Measurements from ENCODE around the gene OSM.

OSM gene

GRCh38 chr22:30285176-30285845 lies 18.7 kb upstream of the OSM start:
- DNase-seq, result no peak

- DNase-seq, result no peak
Measured at GRCh38 chr22:30284666-30285065, 18.0 kb upstream of the OSM start.

GRCh38 chr22:30284172-30284571 lies 17.5 kb upstream of the OSM start:
- DNase-seq, result no peak

- no peak for DNase-seq
Measured at GRCh38 chr22:30283342-30283741, 16.7 kb upstream of the OSM start.

GRCh38 chr22:30282616-30283046 lies 16.0 kb upstream of the OSM start:
- peak in 1 of 2 donors; percentile 7 for DNase-seq

GRCh38 chr22:30280505-30280904 lies 13.9 kb upstream of the OSM start:
- DNase-seq, result no peak

GRCh38 chr22:30279932-30280331 lies 13.3 kb upstream of the OSM start:
- DNase-seq, result no peak

GRCh38 chr22:30279046-30279788 lies 12.6 kb upstream of the OSM start:
- peak; percentile 16 to 57 for DNase-seq

- peak in 1 of 2 donors; percentile 91 for DNase-seq
Measured at GRCh38 chr22:30277547-30278344, 11.1 kb upstream of the OSM start.

GRCh38 chr22:30276039-30276438 lies 9.4 kb upstream of the OSM start:
- DNase-seq, result no peak

GRCh38 chr22:30275625-30276024 lies 9.0 kb upstream of the OSM start:
- DNase-seq, result no peak

GRCh38 chr22:30274437-30274812 lies 7.8 kb upstream of the OSM start:
- DNase-seq, result no peak

- no peak for DNase-seq
Measured at GRCh38 chr22:30273711-30274436, 7.2 kb upstream of the OSM start.

GRCh38 chr22:30272781-30273601 lies 6.3 kb upstream of the OSM start:
- no peak for DNase-seq

- peak; percentile 83 to 84 for DNase-seq
Measured at GRCh38 chr22:30270832-30271231, 4.2 kb upstream of the OSM start.

- no peak for DNase-seq
Measured at GRCh38 chr22:30268331-30268730, 1.7 kb upstream of the OSM start.

- peak in 1 of 2 donors; percentile 91 for DNase-seq
Measured at GRCh38 chr22:30267382-30268302, 991 bp upstream of the OSM start.

- DNase-seq, result peak; percentile 73 to 74
Measured at GRCh38 chr22:30265823-30266444, 717 bp downstream of the OSM start.

- no peak for DNase-seq
Measured at GRCh38 chr22:30265131-30265720, 1.4 kb downstream of the OSM start.

- no peak for DNase-seq
Measured at GRCh38 chr22:30263883-30264282, 2.8 kb downstream of the OSM start.

Measured in bone marrow (tissue), 2 donors.